Lung (tissue), 12 donors: ENCODE results near the gene FBXO34. TPM values are rescaled to one million over a fixed set of nuclear protein-coding genes. Genes with fewer than 3 reads are reported as not detected.
A peak's percentile ranks its signal among the peaks of the same experiment; 100 is the strongest.

Experiments
- ATAC-seq: fragments of 200-7000 bp; cut with Tn5 transposase; one replicate; pipeline ENCODE4 v1.9.1; 2020; ENCODE audit warnings: moderate number of reproducible peaks; ENCODE audit not compliant: insufficient read depth, low FRiP score
- DNase-seq, 3 donors: peaks; one replicate each; pipeline ENCODE4 v3.0.0-alpha.2; 2013 to 2017
- H3K27ac ChIP-seq, 2 donors: one replicate each; pipeline ENCODE4 v1.5.1; 2013; ENCODE audit warnings: mild to moderate bottlenecking in 2 of 2, moderate library complexity in 2 of 2, control low read depth in 1 of 2, inconsistent platforms in 1 of 2, low read depth in 1 of 2, low read length in 1 of 2
- H3K27me3 ChIP-seq, 3 donors: one replicate each; pipeline ENCODE4 v1.5.1; 2013; ENCODE audit warnings: low read length in 2 of 3; ENCODE audit not compliant: control insufficient read depth in 3 of 3, insufficient read depth in 3 of 3
- H3K36me3 ChIP-seq, 4 donors: one replicate each; pipeline ENCODE4 v1.5.1; 2013; ENCODE audit warnings: low read length in 4 of 4, mild to moderate bottlenecking in 1 of 4, moderate library complexity in 1 of 4; ENCODE audit not compliant: control insufficient read depth in 4 of 4, insufficient read depth in 4 of 4
- H3K4me1 ChIP-seq, 5 donors: one replicate each; pipeline ENCODE4 v1.5.1; 2013; ENCODE audit warnings: low read length in 5 of 5, mild to moderate bottlenecking in 2 of 5, moderate library complexity in 1 of 5; ENCODE audit not compliant: control insufficient read depth in 5 of 5, insufficient read depth in 5 of 5
- H3K4me3 ChIP-seq: one replicate; pipeline ENCODE4 v1.5.1; 2013; ENCODE audit warnings: mild to moderate bottlenecking, control low read depth, moderate library complexity
- H3K9ac ChIP-seq, 2 donors: one replicate each; pipeline ENCODE4 v1.5.1; 2013; ENCODE audit warnings: low read length in 2 of 2, control low read depth in 1 of 2; ENCODE audit not compliant: insufficient read depth in 1 of 2
- H3K9me3 ChIP-seq, 4 donors: one replicate each; pipeline ENCODE4 v1.5.1; 2013; ENCODE audit warnings: low read length in 3 of 4, mild to moderate bottlenecking in 1 of 4, moderate library complexity in 1 of 4; ENCODE audit not compliant: control insufficient read depth in 4 of 4, insufficient read depth in 3 of 4
- CTCF ChIP-seq: IDR thresholded peaks from 2 replicates; pipeline ENCODE4 v1.5.1; 2012; ENCODE audit warnings: mild to moderate bottlenecking; ENCODE audit errors: control extremely low read depth, extremely low read depth
- WGBS, 2 donors: extraction: QIAGEN DNeasy Blood & Tissue Kit; methylation state at CpG; one replicate each; pipeline ENCODE4 v1.1.7; 2013; 5-methylcytosine and 5-hydroxymethylcytosine counted together
- polyA plus RNA-seq, 2 donors: library from polyadenylated mRNA; stranded (reverse); fragments of 200-250 nt; gene quantifications; one replicate each; pipeline ENCODE4 v1.2.1, GENCODE V29; 2013
- total RNA-seq, 2 donors: library from RNA; depleted of rRNA in 1 of 2; stranded (reverse); fragments of >200 nt in 1 of 2; gene quantifications; one replicate each; pipeline ENCODE4 v1.2.1, GENCODE V29; 2014 to 2021
- donor health status: control.
- donor health status: control.
- donor health status: Bipolar disorder and iron deficiency.
- donor health status: healthy.
- donor health status: DM: yes; HTN: yes; CAD: no.

Gene FBXO34
- total and polyA plus RNA-seq, 4 donors: 14.0 to 59.4 (median 22.2) TPM

GRCh38 chr14:55387121-55387520 lies 115.9 kb downstream of the FBXO34 start:
- no peaks in the 10 kb centered on the region for H3K27me3 ChIP-seq
- H3K9me3 ChIP-seq: no peaks in the 10 kb centered on the region
- no peak overlapping the region for H3K9ac ChIP-seq
- no peak for TF ChIP-seq CTCF
- 91 to 96% methylated on average over 4 of the region's 4 CpGs for WGBS, 2 donors
- no peak overlapping the region for H3K4me3 ChIP-seq
- no peak overlapping the region for H3K27ac ChIP-seq
- no peak for DNase-seq
- peaks cover 0 to 4% (median 0%) of the 10 kb centered on the region in 5 donors for H3K4me1 ChIP-seq
- ATAC-seq: no peak
- peaks cover 9 to 25% (median 16%) of the 10 kb centered on the region in 4 donors for H3K36me3 ChIP-seq

- H3K9ac ChIP-seq: no peak overlapping the region
- H3K4me3 ChIP-seq: no peak overlapping the region
- peaks cover 9 to 21% (median 16%) of the 10 kb centered on the region in 4 donors for H3K36me3 ChIP-seq
- no peaks in the 10 kb centered on the region for H3K27me3 ChIP-seq
- ATAC-seq (no peak), DNase-seq (no peak)
- H3K9me3 ChIP-seq: no peaks in the 10 kb centered on the region
- H3K4me1 ChIP-seq: peaks cover 0 to 3% (median 0%) of the 10 kb centered on the region in 5 donors
- no peak for TF ChIP-seq CTCF
- H3K27ac ChIP-seq: no peak overlapping the region
Observed at GRCh38 chr14:55388160-55388559, 116.9 kb downstream of the FBXO34 start.

GRCh38 chr14:55389330-55389729 lies 118.1 kb downstream of the FBXO34 start:
- Histone ChIP-seq H3K27me3 (no peaks in the 10 kb centered on the region), H3K27ac (no peak overlapping the region), H3K4me3 (no peak overlapping the region), H3K9ac (no peak overlapping the region), H3K4me1 (peaks cover 0 to 3% (median 0%) of the 10 kb centered on the region in 5 donors), H3K9me3 (no peaks in the 10 kb centered on the region), H3K36me3 (peaks cover 9 to 19% (median 15%) of the 10 kb centered on the region in 4 donors)
- DNase-seq: no peak
- ATAC-seq: no peak
- WGBS, 2 donors: 94 to 95% methylated on average over 4 of the region's 4 CpGs
- TF ChIP-seq CTCF: no peak

GRCh38 chr14:55398679-55399078 lies 127.5 kb downstream of the FBXO34 start:
- H3K27me3 ChIP-seq: no peaks in the 10 kb centered on the region
- TF ChIP-seq CTCF: no peak
- no peak overlapping the region for H3K9ac ChIP-seq
- no peaks in the 10 kb centered on the region for H3K9me3 ChIP-seq
- peak; percentile 58 for ATAC-seq
- WGBS, 2 donors: 85 to 89% methylated on average over 5 of the region's 5 CpGs
- no peak overlapping the region for H3K4me3 ChIP-seq
- peak in 2 of 3 donors; percentile 15 to 58 for DNase-seq
- no peak overlapping the region for H3K27ac ChIP-seq
- peaks cover 0 to 12% (median 0%) of the 10 kb centered on the region in 5 donors for H3K4me1 ChIP-seq
- H3K36me3 ChIP-seq: peaks cover 0 to 12% (median 9%) of the 10 kb centered on the region in 4 donors
